Measurements from ENCODE around the gene HS3ST3A1. TPM values are rescaled to one million over a fixed set of nuclear protein-coding genes. Genes with fewer than 3 reads are reported as not detected.
A peak's percentile ranks its signal among the peaks of the same experiment; 100 is the strongest.

The HS3ST3A1 gene
- total and polyA plus RNA-seq, 7 donors = 1.5 to 3.7 (median 2.5) TPM; not detected in 2

DNA sequence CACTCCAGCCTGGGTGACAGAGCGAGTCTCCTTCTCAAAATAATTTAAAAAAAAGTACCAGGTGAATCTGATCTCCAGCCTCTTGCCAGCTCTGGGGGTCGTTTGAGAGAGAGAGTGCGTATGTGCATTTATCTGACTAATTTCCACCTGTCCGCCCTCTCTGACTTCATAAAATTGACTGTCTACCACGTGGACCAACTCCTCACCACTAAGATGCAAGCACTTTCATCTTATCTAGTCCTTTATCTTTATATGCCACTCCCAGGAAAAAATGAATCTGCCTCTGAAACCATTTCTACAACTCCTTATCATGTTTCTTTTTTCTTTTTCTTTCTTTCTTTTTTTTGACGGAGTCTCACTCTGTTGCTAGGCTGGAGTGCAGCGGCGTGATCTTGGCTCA, 55.8 kb downstream of the HS3ST3A1 start:
- 51 to 73% methylated on average over 8 of the region's 8 CpGs for WGBS, 2 donors
- no peak for TF ChIP-seq POLR2AphosphoS5 (IDR thresholded peaks at IDR 0.05)
- no peak for TF ChIP-seq EP300 (IDR thresholded peaks at IDR 0.05)
- TF ChIP-seq CTCF (IDR thresholded peaks at IDR 0.05) = no peak
- no peak for TF ChIP-seq POLR2A (IDR thresholded peaks at IDR 0.05)
- H3K4me3 ChIP-seq = no peak overlapping the region
- no peaks in the 10 kb centered on the region for H3K36me3 ChIP-seq
- no peaks in the 10 kb centered on the region for H3K4me1 ChIP-seq
- no peaks in the 10 kb centered on the region for H3K27me3 ChIP-seq
- H3K27ac ChIP-seq = no peak overlapping the region
- intact Hi-C loops (cut with DNase I) = no loop called here
- DNase-seq = no peak
- H3K9me3 ChIP-seq = no peaks in the 10 kb centered on the region

- DNase-seq = no peak
- Histone ChIP-seq H3K27ac (no peak overlapping the region), H3K36me3 (no peaks in the 10 kb centered on the region), H3K4me3 (no peak overlapping the region), H3K9me3 (no peaks in the 10 kb centered on the region), H3K27me3 (no peaks in the 10 kb centered on the region), H3K4me1 (no peaks in the 10 kb centered on the region)
- intact Hi-C loops (cut with DNase I) = no loop called here
- TF ChIP-seq EP300 (IDR thresholded peaks at IDR 0.05) = no peak
- no peak for TF ChIP-seq POLR2AphosphoS5 (IDR thresholded peaks at IDR 0.05)
- no peak for TF ChIP-seq POLR2A (IDR thresholded peaks at IDR 0.05)
- TF ChIP-seq CTCF (IDR thresholded peaks at IDR 0.05) = no peak
- WGBS, 2 donors = 80 to 88% methylated on average over 9 of the region's 9 CpGs
Observed at GRCh38 chr17:13544765-13545164, 57.0 kb downstream of the HS3ST3A1 start.

GRCh38 chr17:13544292-13544691, 57.4 kb downstream of the HS3ST3A1 start:
- Histone ChIP-seq H3K27me3 (no peaks in the 10 kb centered on the region), H3K4me3 (no peak overlapping the region), H3K4me1 (no peaks in the 10 kb centered on the region), H3K27ac (no peak overlapping the region), H3K36me3 (no peaks in the 10 kb centered on the region), H3K9me3 (no peaks in the 10 kb centered on the region)
- TF ChIP-seq POLR2AphosphoS5 (IDR thresholded peaks at IDR 0.05) (peak in 2 of 4 donors; percentile 11 to 25), POLR2A (IDR thresholded peaks at IDR 0.05) (no peak), CTCF (IDR thresholded peaks at IDR 0.05) (no peak), EP300 (IDR thresholded peaks at IDR 0.05) (peak in 1 of 4 donors; percentile 48)
- peak; percentile 89 for DNase-seq
- WGBS, 2 donors = 65 to 73% methylated on average over 7 of the region's 7 CpGs
- intact Hi-C loops (cut with DNase I) = no loop called here

- H3K4me1 ChIP-seq = no peaks in the 10 kb centered on the region
- intact Hi-C loops (cut with DNase I) = no loop called here
- H3K36me3 ChIP-seq = no peaks in the 10 kb centered on the region
- no peaks in the 10 kb centered on the region for H3K27me3 ChIP-seq
- TF ChIP-seq CTCF (IDR thresholded peaks at IDR 0.05) (no peak), POLR2AphosphoS5 (IDR thresholded peaks at IDR 0.05) (no peak), POLR2A (IDR thresholded peaks at IDR 0.05) (no peak), EP300 (IDR thresholded peaks at IDR 0.05) (no peak)
- DNase-seq = no peak
- no peaks in the 10 kb centered on the region for H3K9me3 ChIP-seq
- no peak overlapping the region for H3K27ac ChIP-seq
- no peak overlapping the region for H3K4me3 ChIP-seq
Observed at GRCh38 chr17:13542636-13543035, 59.1 kb downstream of the HS3ST3A1 start.

DNA sequence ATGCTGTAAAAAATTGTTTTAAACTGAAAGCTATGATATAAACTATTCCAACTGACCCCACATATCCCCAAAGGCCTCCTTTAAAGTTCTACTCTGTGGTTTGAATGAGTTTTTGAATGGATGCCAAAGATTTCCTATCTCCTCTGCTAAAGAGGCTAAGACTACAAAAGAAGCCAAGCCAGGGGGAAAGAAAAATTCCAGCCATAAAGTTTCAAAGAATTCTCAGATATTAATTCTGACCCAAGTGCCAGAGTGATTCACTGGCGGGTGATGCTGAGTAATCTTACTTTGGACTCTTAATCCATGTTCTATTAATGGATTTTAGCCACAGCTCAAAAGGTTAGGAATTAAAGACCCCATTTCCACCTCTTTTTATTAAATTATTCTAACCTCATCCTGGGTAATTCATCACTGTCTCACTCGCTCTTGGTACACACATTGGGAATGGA, 60.7 kb downstream of the HS3ST3A1 start:
- H3K27me3 ChIP-seq = no peaks in the 10 kb centered on the region
- intact Hi-C loops (cut with DNase I) = no loop called here
- H3K36me3 ChIP-seq = no peaks in the 10 kb centered on the region
- TF ChIP-seq POLR2AphosphoS5 (IDR thresholded peaks at IDR 0.05) (peak in 1 of 4 donors; percentile 31), POLR2A (IDR thresholded peaks at IDR 0.05) (no peak), EP300 (IDR thresholded peaks at IDR 0.05) (no peak)
- H3K4me3 ChIP-seq = no peak overlapping the region
- H3K9me3 ChIP-seq = no peaks in the 10 kb centered on the region
- H3K4me1 ChIP-seq = no peaks in the 10 kb centered on the region
- 72 to 79% methylated on average over 2 of the region's 2 CpGs for WGBS, 2 donors
- peak overlapping the region in 2 of 4 donors; percentile 37 to 42 for H3K27ac ChIP-seq
- no peak for DNase-seq

Data from sigmoid colon (tissue), 7 donors.